Measurements from ENCODE around the gene NPW.

NPW gene

DNA sequence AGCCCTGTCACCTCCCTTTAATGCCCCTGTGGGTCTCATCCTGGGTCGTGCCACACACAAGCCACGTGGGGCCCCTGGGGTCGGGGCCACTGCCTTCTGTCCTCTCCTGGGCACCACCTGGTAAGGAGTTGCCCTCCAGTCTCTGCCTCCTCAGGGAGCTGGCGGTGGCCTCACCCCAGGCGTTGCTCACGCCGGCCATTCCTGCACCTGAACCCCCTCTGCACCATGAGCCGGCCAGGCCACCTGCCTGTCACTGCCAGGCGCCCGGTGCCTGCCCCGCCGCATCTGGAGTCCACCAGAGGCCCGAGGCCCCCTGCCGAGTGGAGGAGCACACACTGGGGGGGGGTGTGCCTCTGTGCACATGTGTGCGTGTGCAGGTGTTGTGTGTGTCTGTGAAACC, 17.5 kb downstream of the NPW start:
- no peak for DNase-seq

DNA sequence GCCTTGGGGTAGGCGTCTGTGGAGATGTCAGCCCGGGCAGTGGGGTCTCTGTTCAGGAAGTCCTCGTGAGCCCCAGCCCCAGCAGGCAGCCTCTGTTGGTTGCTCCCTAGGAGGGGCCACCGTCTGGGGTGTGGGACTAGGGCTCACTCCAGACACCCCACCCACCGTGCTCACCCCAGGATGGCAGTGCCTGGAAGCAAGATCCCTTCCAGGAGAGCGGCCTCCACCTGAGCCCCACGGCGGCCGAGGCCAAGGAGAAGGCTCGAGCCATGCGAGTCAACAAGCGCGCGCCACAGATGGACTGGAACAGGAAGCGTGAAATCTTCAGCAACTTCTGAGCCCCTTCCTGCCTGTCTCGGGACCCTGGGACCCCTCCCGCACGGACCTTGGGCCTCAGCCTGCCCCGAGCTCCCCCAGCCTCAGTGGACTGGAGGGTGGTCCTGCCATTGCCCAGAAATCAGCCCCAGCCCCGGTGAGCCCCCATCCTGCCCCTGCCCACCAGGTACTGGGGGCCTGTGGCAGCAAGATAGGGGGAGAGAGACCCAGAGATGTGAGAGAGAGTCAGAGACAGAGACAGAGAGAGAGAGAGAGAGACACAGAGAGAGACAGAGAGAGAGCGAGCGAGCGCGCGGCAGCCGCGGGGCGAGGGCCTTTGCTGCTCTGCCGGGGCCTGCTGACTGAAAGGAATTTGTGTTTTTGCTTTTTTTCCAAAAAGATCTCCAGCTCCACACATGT, 18.2 kb downstream of the NPW start:
- DNase-seq = no peak

DNA sequence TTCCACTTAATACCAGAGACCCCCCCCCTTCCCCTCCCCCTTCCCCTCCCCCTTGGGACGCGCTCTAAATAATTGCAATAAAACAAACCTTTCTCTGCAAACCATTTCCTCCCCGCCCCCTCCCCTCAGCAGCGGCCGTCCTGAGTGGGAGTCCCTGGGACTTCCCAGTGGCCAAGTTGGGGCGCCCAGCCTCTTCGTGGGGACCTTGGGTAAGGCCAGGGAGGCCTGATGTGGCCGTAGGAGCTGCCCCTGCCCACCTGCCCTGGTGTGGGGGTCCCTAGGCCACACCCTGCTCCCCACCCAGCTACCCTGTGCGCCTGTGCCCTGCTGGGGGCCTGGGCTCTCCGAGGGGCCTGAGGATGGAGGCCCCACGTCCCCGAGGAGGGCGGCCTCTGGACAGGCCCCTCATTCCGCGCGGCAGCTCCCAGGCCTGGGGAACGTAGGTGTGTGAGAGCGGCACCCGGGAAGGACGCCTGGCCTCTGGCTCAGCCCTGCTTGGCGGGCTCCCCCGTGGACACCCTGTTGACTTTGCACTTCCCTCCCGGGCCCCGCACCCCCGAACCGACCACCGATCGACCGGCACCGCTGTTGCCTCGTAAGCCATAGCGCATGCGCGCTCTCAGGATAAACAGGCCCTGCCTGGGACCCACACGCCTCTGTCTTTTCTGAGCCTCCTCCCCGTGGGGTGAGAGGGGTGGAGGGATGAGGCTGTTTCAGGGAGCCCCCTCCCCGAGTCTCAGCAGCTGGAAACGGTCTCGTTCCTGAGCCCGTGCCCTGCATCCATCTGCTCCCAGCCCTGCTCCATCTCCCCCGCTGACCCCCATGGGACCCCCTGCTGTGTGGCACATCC, 19.0 kb downstream of the NPW start:
- no peak for DNase-seq

DNA sequence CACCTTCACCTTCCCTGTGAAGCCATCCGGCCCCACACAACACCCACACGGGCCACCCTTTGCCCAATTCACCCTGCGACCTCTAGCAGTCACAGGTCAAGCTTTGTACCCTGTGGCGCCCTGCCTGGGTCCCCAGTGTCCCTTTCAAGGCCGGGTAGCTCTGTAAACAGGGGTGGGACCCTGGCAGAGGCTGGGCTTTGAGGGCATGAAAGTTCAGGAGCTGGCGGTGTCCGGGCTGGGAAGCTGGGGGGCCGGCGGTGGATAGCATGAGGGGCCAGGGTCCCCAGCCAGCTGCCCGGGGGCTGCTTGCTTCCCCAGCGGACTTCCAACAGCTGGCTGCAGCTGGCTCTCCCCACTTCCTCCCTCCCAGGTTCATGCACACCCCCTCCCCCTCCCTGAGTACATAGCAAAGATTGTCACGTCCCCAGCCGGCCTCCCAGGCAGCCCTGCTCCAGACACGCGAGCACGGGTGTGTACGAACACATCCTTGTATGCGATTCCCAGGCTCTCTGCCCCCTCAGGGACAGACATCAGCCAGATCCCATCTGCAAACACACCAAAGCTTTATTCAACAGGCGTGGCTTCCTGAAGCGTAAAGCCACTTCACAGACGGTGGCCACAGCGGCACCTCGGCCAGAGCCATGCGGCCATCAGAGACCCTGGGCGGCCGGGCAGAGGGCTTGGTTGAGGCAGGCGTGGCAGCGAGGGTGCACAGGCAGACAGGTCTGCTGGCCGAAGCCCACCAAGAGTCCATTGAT, 19.9 kb downstream of the NPW start:
- no peak for DNase-seq

DNA sequence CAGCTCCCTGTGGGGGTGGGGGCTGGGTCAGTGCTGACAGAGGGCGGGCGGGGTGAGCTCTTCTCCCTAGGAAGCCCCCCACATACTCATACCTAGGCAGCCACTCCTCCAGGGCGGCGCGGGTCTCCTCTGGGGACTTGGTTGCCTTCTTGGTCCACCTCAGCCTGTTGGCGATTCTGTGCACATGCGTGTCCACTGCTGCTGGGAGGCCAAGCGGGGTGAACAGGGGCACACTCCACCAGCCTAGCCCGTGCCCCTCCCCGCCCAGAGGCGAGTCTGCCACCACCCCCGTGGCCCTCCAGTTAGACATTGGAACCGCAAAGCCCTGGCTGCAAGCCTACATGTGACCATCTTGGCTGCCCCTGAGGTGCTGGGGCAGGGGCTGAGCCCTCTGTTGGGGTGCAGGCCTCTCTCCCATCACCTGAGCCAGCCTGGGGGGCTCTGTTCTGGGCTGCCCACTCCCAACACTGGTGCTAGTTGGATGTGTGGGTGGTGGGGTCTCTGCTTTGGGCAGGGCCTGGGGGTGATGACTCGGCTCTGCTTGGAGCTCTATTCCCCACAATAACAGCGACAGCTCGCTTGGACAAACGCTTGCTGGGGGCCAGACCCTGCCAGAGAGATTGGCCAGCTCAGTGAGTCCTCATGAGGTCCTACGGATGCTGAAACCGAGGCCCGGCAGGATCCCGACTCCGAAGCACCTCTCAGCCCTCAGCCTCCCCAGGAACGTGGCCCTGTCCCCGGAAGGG, 20.6 kb downstream of the NPW start:
- DNase-seq = no peak

DNA sequence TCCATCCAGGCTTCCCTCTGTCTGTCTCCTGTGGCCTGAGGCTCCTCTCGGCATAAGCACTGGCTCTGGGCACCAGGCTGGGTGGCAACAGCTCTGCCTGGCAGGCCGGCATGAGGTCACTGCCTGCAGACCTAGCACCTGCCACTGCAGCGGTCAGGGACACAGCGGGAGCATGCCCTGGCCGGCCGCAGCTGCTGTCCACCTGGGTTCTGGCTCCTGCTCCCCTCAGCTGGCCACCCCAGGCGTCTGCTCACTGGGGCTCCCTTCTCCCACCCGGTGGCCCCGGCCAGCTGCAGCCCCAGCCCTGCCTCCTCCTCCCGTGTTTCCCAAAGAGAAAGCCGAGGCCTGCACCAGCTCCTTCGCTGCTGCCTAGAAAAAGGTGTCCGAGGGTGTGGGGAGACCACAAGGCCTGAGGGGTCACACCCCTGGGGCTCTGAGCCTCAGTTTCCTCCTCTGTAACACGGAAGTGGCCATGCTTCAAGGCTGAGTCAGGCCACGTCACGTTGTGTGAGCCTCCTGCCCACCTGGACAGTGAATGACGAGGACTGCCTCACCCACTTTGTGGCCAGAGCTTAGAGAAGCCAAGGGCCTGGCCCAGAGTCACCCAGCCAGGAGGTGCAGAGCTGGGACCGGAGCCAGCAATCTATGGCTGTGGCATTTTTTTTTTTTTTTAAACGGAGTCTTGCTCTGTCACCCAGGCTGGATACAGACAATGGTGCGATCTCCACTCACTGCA, 21.4 kb downstream of the NPW start:
- DNase-seq = no peak

DNA sequence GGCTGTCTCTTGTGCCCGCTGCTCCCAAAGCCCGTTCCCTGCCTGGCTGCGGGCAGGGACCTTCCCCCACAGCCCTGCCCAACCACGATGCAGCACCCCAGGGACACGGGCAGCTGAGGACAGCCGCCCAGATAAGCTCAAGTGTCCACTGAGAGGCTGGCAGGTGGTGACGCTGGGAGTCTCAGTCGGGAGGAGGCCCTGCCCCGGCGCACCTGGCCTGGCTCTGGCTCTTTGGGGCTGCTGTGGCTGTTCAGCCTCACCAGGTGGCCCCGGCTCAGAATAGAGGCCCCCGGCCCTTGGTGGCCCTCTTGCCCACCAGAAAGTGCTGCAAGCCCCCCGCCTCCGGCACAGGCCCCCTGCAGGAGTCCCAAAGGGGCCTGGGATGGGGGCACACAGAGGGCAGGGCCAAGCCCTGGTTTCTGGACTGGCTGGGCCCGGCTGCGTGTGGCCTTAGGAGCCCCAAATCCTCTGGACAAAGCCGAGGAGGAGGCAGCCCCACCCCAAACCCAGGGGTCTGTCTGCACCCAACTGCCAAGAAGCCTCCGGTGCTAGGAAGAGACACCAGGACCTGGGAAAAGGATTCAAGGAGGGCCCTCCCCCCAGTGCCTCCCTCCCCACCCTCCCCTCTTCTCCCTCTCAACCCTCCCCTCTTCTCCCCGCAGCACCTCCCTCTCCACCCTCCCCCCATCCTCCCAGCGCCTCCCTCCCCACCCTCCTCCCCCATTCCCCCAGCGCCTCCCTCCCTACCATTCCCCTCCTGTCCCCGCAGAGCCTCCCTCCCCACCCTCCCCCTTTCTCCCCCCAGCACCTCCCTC, 22.8 kb downstream of the NPW start:
- no peak for DNase-seq

DNA sequence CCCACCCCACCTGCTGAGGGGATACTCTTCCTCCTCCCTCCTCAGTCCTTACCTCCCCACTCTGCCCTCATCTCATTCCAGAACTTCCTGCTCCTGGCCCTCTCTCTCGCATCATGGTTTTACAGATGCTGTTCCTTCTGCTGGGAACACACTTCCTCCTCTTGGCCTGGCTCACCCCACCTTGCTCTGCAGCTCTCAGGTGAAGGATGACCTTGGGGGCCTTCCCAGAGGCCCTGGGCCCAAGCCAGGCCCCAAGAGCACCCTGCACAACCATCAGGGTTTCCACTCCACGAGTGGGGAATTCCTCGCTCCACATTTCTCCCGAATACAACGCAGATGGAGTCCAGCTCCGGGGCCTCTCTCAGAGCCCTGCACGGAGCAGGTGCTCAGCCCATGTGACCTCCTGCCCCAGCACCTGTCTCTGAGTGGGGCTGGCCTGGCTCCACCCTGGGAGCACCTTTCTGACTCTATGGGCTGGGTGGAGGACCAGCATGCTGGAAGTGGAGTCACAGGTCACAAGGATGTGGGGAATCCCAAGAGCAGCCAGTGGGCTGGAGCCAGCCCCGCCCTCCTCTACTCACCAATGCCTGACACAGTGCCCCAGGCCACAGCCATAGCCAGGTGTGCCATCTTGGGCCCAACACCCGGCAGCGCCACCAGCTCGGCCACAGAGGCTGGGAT, 23.5 kb downstream of the NPW start:
- DNase-seq = no peak

DNA sequence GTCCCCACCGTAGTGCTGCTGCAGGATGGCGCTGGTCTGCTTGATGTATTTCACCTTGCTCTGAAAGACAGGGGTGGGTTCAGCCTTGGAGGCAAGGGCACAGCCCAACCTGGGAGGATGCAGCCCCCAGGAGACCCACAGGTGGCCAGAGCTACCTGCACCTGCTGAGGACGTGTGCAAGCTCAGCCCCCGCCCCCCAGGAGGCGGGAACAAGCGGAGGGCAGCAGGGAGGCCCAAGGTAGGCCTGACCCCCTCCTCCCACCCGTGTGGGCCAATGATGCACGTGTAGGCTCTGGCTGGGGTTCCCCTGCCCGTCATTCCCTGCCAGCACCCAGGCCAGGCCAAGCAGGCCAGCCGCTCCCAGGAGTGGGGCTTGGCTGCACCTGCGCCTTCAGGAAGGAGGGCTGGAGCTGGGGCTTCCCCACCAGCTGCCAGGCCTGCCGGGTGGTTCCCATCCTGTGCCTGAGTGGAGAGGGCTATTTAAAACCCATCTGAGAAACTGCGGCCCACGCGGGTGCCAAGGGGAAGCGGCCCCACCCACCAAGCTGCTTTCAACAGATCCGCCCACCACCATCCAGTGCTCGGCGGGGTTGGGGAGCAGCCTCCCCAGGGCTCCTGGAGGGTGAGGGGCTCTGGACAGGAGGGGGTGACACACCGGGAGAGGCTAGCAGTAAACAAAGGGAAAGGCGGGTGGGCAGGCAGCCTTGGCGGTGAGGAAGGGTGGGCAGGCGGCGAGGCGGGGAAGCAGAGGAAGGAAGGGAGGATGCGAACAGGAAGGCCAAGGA, 24.3 kb downstream of the NPW start:
- DNase-seq = no peak

DNA sequence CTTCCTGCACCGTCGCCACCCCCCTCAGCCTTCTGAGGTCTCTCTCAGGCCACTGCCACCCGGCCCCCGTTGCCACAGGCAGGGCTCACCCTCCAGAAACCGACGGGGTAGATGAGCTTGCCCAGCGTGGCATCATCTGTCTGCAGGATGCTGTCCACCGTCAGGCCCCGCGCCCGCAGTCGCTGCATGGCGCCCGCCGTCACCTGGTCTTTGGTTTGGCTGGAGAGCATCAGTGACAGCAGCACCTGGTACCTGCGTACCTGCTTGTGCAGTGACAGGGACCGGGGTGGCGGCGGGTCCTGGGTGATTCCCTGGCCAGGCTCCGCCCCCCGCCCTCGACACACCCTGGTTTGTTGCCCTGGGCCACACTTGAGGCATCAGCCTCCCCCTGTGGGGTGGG, 25.0 kb downstream of the NPW start:
- no peak for DNase-seq

DNA sequence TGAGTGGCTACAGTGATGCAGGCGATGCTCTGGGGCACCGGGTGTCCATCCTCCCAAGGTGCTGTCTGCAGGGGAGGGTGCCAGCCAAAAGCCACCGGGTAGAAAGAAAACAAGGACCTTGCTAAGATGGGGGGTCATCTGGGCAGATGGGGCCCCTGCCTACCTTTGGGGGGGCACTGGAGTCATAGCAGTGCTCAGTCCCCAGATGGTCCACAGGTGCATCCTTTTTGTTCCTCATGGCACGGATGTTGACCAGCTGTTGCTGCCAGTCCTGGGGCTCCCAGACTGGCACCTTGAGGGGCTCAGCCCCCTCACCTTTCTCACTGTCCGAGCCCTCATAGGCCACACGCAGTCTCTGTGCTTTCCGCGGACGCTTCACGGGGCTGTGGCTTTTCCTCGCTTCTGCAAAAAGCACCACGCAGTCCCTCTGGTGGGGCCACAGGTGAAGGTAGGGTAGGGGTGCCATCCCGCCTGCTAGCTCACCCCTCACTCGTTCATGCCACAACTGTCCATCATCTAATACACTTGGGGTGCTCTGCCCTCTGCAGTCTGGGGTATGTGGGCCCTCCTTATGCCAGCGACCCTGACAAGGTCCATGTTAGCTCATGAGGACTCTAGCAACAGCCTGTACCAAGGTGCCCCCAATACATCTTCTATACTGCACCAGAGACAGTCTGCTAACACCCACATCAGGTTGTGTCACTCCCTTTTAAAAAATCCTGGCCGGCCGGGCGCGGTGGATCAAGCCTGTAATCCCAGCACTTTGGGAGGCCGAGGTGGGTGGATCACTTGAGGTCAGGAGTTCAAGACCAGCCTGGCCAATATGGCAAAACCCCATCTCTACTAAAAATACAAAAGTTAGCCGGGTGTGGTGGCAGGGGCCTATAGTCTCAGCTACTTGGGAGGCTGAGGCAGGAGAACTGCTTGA, 26.6 kb downstream of the NPW start:
- no peak for DNase-seq

DNA sequence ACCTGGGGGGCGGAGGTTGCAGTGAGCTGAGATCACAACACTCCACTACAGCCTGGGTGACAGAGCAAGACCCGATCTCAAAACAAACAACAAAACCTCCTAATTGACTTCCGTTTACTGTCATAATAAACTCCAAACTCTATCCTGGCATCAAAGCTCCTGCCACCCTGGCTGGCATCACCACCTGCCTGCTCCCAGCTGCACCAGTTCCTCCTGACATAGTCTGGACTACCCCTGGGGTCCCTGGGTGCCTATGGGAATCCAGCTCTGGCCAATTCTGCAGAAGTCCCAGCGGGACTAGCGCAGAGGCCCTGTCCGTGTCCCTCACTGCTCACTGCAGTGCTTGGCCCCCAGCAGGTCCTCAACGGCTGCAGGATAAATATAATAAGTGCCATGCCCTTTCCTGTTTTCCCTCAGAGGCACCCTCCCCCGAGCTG, 27.3 kb downstream of the NPW start:
- DNase-seq = no peak

DNA sequence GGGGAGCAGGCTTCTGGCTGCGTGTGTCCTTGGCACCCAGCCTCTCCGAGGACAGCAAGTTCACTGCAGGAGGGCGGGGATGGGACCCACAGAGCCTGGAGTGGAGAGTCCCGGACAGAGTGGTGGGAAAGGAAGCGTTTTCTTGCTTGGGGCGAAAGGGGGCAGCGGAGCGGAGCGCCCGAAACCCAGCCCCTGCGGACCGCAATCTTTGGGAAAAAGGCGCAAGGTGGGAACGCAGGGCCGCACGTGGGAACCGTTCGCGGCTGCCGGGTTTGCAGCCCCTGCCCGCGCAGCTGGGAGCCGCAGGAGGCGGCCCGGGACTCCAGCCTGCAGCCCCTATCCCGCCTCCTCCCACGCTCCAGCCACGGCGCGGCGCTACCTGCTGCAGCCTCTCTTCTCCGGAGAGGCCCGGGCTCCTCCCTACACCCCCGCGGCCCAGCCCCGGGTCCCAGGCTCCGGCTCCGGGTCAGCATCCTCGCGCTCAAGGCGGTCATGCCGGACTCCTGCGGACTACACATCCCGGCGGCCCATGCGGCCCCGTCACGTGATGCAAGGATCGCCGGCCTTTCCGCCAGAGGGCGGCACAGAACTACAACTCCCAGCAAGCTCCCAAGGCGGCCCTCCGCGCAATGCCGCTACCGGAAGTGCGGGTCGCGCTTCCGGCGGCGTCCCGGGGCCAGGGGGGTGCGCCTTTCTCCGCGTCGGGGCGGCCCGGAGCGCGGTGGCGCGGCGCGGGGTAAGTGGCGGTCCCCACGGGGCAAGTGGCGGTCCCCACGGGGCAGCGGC, 27.9 kb downstream of the NPW start, which contains the start of the genes NTHL1 and TSC2:
TSS of gene NTHL1 (minus strand) at position 505 of the 786 bp plus-strand sequence. CDS start at position 494, 11 bp downstream.
TSS of gene TSC2 (plus strand) at position 656 of the 786 bp plus-strand sequence. CDS start 631 bp downstream, outside the sequence.
- DNase-seq = peak; percentile 85

DNA sequence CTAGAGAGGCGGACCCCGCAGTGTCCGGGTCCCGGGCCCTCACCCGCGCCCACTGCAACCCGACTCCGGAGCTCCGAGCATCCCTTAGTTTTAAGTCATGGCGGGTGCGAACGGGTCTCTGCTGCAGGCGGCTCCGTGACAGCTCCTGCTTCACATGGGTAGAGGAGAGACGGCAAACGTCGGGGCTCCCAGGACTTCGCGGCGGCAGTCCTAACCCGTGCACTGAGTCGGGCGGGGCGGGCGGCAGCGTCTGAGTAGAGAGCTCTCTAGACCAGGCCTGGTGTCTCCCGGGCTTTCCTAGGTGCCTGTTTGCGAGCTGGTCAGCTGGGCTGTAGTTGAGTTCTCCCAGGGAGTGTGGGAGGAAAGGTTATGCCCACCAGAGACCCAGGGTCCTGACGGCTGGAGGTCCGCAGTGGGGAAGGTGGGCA, 28.5 kb downstream of the NPW start:
- no peak for DNase-seq

DNA sequence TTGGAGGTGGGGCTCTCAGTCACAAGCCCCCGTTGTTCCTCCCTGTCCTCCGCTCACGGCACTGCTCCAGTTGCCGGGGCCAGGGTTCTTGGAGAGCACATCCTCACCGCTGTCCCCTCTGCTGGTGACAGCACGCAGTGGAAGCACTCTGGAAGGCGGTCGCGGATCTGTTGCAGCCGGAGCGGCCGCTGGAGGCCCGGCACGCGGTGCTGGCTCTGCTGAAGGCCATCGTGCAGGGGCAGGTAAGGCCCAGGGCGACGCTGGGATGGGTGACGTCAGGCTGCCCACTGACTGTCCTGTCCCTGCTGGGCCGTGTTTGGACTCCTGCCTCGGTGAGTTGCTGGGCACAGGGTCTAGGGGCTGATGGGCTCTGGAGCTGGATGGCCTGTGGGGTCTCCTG, 33.6 kb downstream of the NPW start:
- no peak for DNase-seq

DNA sequence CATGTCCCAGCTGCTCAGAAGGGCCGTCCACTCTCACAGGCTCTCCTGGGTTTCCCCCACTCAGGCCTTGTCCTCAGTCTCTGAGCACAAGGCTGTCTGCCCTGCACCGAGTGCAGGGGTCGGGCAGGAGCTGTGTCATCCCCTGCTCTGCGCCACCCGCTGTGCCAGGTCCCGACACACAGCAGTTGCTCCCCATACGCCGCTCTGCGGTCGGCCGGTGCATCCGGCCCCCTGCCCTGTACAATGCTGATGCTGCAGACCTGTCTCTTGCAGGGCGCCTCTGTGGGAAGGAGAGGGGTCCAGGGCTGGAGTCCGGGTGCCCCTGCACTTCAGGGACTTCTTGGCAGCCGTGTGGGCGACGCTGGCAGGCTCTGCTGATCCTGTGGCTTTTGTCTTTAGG, 34.3 kb downstream of the NPW start:
- DNase-seq = no peak

DNA sequence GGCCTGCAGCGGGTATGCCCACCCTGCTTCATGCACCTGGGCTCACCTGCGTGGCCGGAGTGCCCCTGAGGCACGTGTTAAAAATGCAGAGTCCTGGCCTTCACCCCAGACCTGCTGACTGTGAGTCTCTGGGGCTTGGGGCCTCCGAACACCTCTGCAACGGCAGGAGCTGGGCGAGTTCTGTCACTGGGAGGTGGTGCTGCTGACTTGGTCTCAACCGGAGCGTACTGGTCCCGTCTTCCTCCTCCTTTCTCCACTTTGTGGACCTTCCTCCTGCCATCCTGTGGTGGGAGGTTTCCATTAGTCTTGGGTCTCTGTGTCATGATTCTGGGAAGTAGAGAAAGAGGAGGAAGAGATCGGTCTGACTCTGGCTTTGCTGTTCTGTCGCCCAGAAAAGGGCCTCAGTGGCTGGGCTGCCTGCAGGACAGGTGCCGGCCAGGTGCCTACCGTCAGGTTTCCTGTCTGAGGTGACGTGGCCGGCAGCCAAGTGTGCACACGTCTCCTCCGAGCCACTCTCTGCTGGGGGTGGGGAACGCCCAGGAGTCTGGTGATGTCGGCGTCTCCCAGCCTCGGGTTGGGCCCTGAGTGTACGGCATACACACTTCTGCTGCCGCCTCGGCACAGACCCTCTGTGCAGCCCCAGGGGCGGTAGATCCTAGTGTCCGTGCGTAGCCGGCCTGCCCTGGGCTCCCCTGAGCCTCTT, 35.1 kb downstream of the NPW start:
- DNase-seq = no peak
